Right lobe of liver (tissue), 6 donors: ENCODE measurements around the gene ANXA6. TPM values are rescaled to one million over a fixed set of nuclear protein-coding genes. Genes with fewer than 3 reads are reported as not detected.

Experiments used
- ATAC-seq, 4 donors: fragments of 200-7000 bp; cut with Tn5 transposase; one replicate each; pipeline ENCODE4 v1.9.1; 2020; ENCODE audit warnings: mild to moderate bottlenecking in 4 of 4, moderate library complexity in 4 of 4
- DNase-seq, 3 donors: peaks; one replicate each; pipeline ENCODE4 v3.0.0-alpha.2; 2020
- H3K27ac ChIP-seq, 3 donors: fragments of 200-600 bp; one replicate each; pipeline ENCODE4 v1.8.0; 2022
- H3K27me3 ChIP-seq, 2 donors: fragments of 200-600 bp; one replicate each; pipeline ENCODE4 v1.8.0; 2022
- H3K36me3 ChIP-seq, 4 donors: fragments of 200-600 bp; sonication (generic) in 1 of 4; one replicate each; pipeline versions ENCODE4 v1.5.1 to v1.8.0; 2017 to 2022; ENCODE audit warnings: control low read depth in 1 of 4
- H3K4me1 ChIP-seq, 4 donors: fragments of 200-600 bp; sonication (generic) in 1 of 4; one replicate each; pipeline versions ENCODE4 v1.5.1 to v1.8.0; 2017 to 2022; ENCODE audit warnings: control low read depth in 1 of 4
- H3K4me3 ChIP-seq, 3 donors: fragments of 200-600 bp; one replicate each; pipeline ENCODE4 v1.8.0; 2022
- H3K9me3 ChIP-seq, 4 donors: fragments of 200-600 bp; sonication (generic) in 1 of 4; one replicate each; pipeline versions ENCODE4 v1.5.1 to v1.8.0; 2017 to 2022; ENCODE audit warnings: control low read depth in 1 of 4
- CTCF ChIP-seq, 4 donors: fragments of 200-600 bp in 3 of 4; fragments of 450-650 bp in 1 of 4; IDR thresholded peaks; one replicate each; pipeline versions ENCODE4 v1.5.1 to v1.8.0; 2016 to 2022; ENCODE audit warnings: antibody characterized with exemption in 4 of 4, mild to moderate bottlenecking in 2 of 4
- POLR2A ChIP-seq: fragments of 450-650 bp; IDR thresholded peaks from one replicate; pipeline ENCODE4 v1.6.1; 2017; ENCODE audit warnings: antibody characterized with exemption, mild to moderate bottlenecking
- WGBS: methylation state at CpG from one replicate; pipeline ENCODE4 v1.1.6; 2018; ENCODE audit warnings: low coverage, low lambda C conversion rate; ENCODE audit not compliant: insufficient coverage; ENCODE audit errors: missing lambda C conversion rate; 5-methylcytosine and 5-hydroxymethylcytosine counted together
- intact Hi-C, 2 donors: fragments of 100-400 bp; cut with DNase I; formaldehyde crosslinking; loops; one replicate each; pipeline versions ENCODE4 v1.11.2 to v1.14.1; 2022
- total RNA-seq, 6 experiments: library from RNA; depleted of rRNA in 2 of 6; stranded (reverse); fragments of >200 nt in 2 of 6; fragmentation: NEBNext Ultra II Directional in 3 of 6; extraction: Animal tissue kit (Norgen Biotek cat#: 25700) in 3 of 6; gene quantifications; one replicate each; pipeline versions ENCODE4 v1.1.0 to v1.2.4, GENCODE V29; 2016 to 2023
- donor health status: DM: no; HTN: yes; CAD: no.
- donor health status: DM: no; HTN: no; CAD: no.
- donor health status: DM: no; HTN: no; CAD: no.
- donor health status: DM: no; HTN: yes; CAD: no.
- donor health status: DM: no; HTN: yes; CAD: no.

ANXA6 gene
- total RNA-seq, 6 experiments from 2014 or later = 143 to 236 (median 165) TPM

- peak in 2 of 4 donors; percentile 32 to 34 for ATAC-seq
These were observed 39.1 kb upstream of the ANXA6 start for GRCh38 chr5:151196556-151197290.

GRCh38 chr5:151195622-151196021 lies 38.0 kb upstream of the ANXA6 start:
- peaks cover 0 to 12% (median 2%) of the 10 kb centered on the region in 4 donors for H3K4me1 ChIP-seq
- intact Hi-C loops = no loop called here
- H3K27ac ChIP-seq = peak overlapping the region in 2 of 3 donors; percentile 3 to 24
- H3K27me3 ChIP-seq = no peaks in the 10 kb centered on the region
- ATAC-seq = peak; percentile 65 to 89 (median 74)
- peaks cover 0 to 8% (median 0%) of the 10 kb centered on the region in 4 donors for H3K36me3 ChIP-seq
- WGBS = 59% methylated on average over 5 of the region's 5 CpGs
- TF ChIP-seq POLR2A = no peak
- no peak for TF ChIP-seq CTCF (IDR thresholded peaks at IDR 0.05)
- DNase-seq = peak in 1 of 3 donors; percentile 50
- H3K4me3 ChIP-seq = no peak overlapping the region
- H3K9me3 ChIP-seq = no peaks in the 10 kb centered on the region

More at GRCh38 chr5:151196556-151197290, 39.1 kb upstream of the ANXA6 start:
- TF ChIP-seq CTCF (IDR thresholded peaks at IDR 0.05) (no peak), POLR2A (no peak)
- H3K27ac ChIP-seq = no peak overlapping the region
- H3K27me3 ChIP-seq = no peaks in the 10 kb centered on the region
- H3K4me1 ChIP-seq = peaks cover 0 to 12% (median 2%) of the 10 kb centered on the region in 4 donors
- peak in 1 of 3 donors; percentile 33 for DNase-seq
- intact Hi-C loops = no loop called here
- WGBS = 48% methylated on average over 5 of the region's 5 CpGs
- H3K36me3 ChIP-seq = peaks cover 0 to 10% (median 0%) of the 10 kb centered on the region in 4 donors
- H3K9me3 ChIP-seq = no peaks in the 10 kb centered on the region
- H3K4me3 ChIP-seq = no peak overlapping the region

GRCh38 chr5:151192626-151193025 lies 35.0 kb upstream of the ANXA6 start:
- TF ChIP-seq POLR2A (no peak), CTCF (IDR thresholded peaks at IDR 0.05) (no peak)
- H3K9me3 ChIP-seq = no peaks in the 10 kb centered on the region
- no peaks in the 10 kb centered on the region for H3K27me3 ChIP-seq
- H3K4me3 ChIP-seq = no peak overlapping the region
- intact Hi-C loops = no loop called here
- peaks cover 0 to 12% (median 2%) of the 10 kb centered on the region in 4 donors for H3K4me1 ChIP-seq
- DNase-seq = no peak
- no peak overlapping the region for H3K27ac ChIP-seq
- H3K36me3 ChIP-seq = no peaks in the 10 kb centered on the region
- ATAC-seq = no peak

GRCh38 chr5:151191661-151192060 lies 34.1 kb upstream of the ANXA6 start:
- WGBS = 92% methylated on average over 1 of the region's 1 CpG
- Histone ChIP-seq H3K36me3 (no peaks in the 10 kb centered on the region), H3K9me3 (no peaks in the 10 kb centered on the region), H3K27me3 (no peaks in the 10 kb centered on the region), H3K4me1 (peaks cover 0 to 12% (median 2%) of the 10 kb centered on the region in 4 donors), H3K4me3 (no peak overlapping the region), H3K27ac (no peak overlapping the region)
- no peak for ATAC-seq
- intact Hi-C loops = no loop called here
- peak in 1 of 3 donors; percentile 3 for DNase-seq
- TF ChIP-seq POLR2A = no peak
- TF ChIP-seq CTCF (IDR thresholded peaks at IDR 0.05) = no peak
